Ramos (cell line): ENCODE results near the gene APBA1.
"Not testable (repeated sequence)": the region's sequence is repeated elsewhere in the genome, so short reads cannot be mapped to it uniquely, and the experiment has no call there.

ENCODE experiments used
- in situ Hi-C: fragments of 300-500 bp; cut with MboI; formaldehyde crosslinking; loops from one replicate; pipeline ENCODE4 v1.14.3; 2022; ENCODE audit warnings: low sequenced_read_pairs; ENCODE audit not compliant: unreplicated experiment

Gene APBA1

GRCh38 chr9:69429281-69429680 is 242.9 kb downstream of the APBA1 start:
- in situ Hi-C loops: loop anchor here (25.0 kb wide), 1 partner anchor 483 kb away; no protein-coding TSS in a partner anchor

DNA sequence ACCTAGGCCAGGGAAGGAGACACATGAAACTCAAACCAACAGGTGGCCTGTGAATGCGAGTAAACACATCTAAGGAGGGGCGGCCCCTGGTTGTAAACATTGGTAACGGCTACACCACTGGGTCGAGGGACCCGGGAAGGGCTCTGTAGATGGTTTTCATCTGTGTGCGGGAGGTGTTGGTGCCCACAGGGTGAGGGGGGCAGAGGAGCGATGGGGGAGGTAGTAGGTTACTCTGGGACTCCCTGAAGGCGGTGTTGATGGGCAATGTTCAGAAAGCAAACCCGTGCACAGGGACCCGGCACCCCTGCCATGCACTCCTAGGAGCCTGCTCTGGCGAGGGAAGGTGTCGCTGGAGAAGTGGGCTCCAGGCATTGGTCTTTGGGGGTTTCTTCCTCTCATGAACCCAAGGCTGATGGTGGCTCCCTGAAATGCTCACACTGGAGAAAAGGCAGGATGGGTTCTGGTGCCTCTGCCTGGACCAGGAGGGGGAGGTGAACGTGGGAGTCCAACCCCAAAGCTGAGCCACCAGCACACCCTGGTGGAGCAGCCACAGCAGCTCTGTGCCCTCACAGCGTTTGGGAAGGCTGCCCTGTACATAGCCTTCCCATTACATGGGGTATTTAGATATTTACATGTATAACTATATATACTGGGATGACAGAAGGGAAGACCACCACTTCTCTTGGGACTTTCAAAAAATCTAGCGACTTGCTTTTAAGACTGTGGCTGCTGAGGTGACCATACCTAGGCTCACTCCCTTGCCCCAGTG is 244.0 kb downstream of the APBA1 start:
- in situ Hi-C loops: loop anchor here (25.0 kb wide), 1 partner anchor 484 kb away; no protein-coding TSS in a partner anchor

GRCh38 chr9:69427286-69427685 is 244.9 kb downstream of the APBA1 start:
- in situ Hi-C loops: loop anchor here (25.0 kb wide), 1 partner anchor 485 kb away; no protein-coding TSS in a partner anchor

- in situ Hi-C loops: loop anchor here (25.0 kb wide), 1 partner anchor 487 kb away; no protein-coding TSS in a partner anchor
Observed at GRCh38 chr9:69425136-69425801, 246.9 kb downstream of the APBA1 start.

- in situ Hi-C loops: no loop called here
Observed at GRCh38 chr9:69421908-69422801, 250.0 kb downstream of the APBA1 start.

- in situ Hi-C loops: no loop called here
Observed at GRCh38 chr9:69420611-69421270, 251.4 kb downstream of the APBA1 start.

DNA sequence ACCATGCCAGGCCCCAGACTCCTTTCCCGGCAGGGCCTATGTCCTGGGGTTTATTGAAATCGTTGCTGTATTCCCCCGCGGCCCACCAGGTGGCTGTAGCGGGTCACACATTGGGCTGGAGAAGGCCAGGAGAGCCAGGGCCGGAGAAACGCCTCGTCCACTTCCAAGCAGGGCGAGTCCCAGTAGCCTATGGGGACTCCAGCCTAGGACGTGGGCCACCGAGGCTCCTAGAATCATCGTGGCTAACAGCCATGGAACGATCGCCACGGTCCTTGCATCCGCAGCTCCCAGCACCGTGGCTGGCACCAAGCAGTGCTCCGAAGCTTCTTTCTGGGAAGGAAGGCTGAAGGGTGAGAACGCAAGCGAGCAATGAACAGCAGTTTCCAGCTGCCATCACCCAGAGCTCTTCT is 259.4 kb downstream of the APBA1 start:
- in situ Hi-C loops: no loop called here

GRCh38 chr9:69411931-69412740 is 260.0 kb downstream of the APBA1 start:
- in situ Hi-C loops: no loop called here

DNA sequence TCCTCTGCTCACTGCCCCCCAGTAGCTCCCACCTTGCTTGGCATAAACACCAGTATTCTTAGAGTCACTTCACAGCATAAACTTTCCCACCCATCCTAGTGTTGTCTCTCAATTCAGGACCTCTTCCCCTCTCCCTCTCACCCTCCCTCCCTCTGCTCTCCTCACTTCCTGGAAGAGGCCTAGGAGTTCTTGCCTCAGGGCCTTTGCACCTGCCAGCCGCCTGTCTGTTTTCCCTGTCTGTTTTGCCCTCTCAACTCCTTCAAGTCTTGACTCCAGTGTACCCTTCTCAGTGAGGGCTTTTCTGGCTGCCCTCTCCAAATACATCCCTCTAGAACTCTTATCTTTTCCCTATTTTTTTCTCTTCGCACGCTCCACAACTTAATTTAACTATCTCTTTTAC is 260.9 kb downstream of the APBA1 start:
- in situ Hi-C loops: no loop called here

DNA sequence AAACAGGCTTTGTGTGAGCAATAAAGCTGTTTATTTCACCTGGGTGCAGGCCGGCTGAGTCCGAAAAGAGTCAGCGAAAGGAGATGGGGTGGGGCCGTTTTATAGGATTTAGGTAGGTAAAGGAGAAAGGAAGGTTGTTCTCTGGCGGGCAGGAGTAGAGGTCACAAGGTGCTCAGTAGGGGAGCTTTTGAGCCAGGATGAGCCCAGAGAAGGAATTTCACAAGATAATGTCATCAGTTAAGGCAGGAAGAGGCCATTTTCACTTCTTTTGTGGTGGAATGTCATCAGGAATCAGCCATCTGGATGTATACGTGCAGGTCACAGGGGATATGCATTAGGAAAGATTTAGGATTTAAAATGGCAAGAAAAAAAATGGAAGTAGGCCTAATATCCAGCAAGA is 262.2 kb downstream of the APBA1 start:
- in situ Hi-C loops: not testable (repeated sequence)

- in situ Hi-C loops: no loop called here
Observed at GRCh38 chr9:69400470-69400869, 271.7 kb downstream of the APBA1 start.

DNA sequence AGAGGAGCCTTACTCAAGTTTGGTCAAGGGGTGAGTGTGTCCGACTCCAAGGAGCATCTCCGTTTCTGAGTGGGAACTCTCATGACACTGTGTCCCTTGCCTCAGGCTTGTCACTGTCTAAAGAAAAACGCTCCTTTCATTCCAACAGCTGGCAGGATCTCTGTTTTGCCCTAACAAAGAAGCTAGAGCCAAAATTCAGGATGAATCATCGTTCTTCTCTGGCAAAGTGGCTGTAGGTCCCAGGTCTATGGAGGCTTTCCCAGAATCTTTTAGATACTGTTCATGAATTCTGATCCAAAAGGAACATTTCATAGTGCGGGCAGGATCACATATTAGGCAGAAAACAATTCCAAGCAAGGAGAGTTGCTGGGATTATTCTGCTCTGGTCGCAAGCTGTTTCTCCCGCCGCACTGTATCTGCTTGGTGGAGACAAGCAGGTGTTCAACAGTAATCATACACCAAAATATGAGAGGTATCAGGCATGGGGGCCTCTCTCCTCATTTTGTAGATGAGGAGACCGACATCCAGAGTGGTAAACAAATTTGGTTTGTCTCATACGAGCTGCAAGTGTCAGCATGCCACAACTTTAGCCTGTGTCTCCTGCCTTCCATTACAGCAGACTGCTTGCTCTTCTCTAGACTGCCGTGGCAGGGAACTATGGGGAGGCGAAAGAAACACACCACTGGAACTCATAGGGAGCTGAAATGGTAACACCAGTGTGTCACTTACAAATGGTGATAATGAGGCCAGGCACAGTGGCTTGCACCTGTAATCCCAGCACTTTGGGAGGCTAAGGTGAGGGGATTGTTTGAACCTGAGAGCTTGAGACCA is 274.6 kb downstream of the APBA1 start:
- in situ Hi-C loops: loop anchor here (25.0 kb wide), 1 partner anchor 335 kb away; no protein-coding TSS in a partner anchor

- in situ Hi-C loops: loop anchor here (25.0 kb wide), 1 partner anchor 334 kb away; no protein-coding TSS in a partner anchor
Observed at GRCh38 chr9:69396759-69397158, 275.4 kb downstream of the APBA1 start.

DNA sequence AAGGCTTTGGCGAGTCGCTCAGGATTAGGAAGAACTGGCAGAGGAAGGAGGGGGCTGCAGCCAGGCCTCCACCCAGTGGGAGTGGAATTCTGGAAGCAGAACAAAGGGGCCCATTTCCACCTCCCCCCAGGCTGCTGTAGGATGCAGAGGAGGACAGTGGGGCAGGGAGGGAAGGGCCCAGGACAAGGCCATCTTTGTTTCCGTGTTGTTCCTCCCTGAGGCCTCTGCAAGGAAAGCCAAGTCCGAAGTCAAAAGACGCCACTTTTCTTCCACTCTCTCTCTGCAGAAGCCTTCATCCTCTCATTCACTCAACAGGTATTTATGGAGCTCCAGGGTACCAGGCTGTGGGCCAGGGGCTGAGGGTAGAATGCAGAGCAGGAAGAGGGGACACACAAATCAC is 276.5 kb downstream of the APBA1 start:
- in situ Hi-C loops: loop anchor here (25.0 kb wide), 1 partner anchor 333 kb away; no protein-coding TSS in a partner anchor

GRCh38 chr9:69393425-69393824 is 278.7 kb downstream of the APBA1 start:
- in situ Hi-C loops: loop anchor here (25.0 kb wide), 1 partner anchor 331 kb away; no protein-coding TSS in a partner anchor

DNA sequence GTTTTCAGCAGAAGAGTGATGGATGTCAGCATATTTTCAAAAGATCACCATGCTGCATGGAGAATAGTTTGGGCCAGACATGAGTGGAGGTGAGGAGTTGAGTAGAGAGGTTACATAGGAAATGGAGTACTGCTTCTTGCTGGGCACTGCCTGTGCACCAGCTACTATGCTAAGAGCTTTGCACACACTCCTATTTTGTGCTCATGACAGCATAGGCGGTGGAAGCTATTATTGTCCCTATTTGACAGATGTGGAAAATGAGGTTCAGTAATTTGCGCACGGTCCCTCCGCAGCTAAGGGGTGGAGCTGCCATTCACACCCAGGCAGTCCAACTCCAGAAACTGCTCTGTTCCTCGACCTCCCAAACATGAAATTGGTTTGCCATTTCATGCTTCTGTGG is 279.3 kb downstream of the APBA1 start:
- in situ Hi-C loops: loop anchor here (25.0 kb wide), 1 partner anchor 331 kb away; no protein-coding TSS in a partner anchor

GRCh38 chr9:69391946-69392345 is 280.2 kb downstream of the APBA1 start:
- in situ Hi-C loops: loop anchor here (25.0 kb wide), 1 partner anchor 330 kb away; no protein-coding TSS in a partner anchor

DNA sequence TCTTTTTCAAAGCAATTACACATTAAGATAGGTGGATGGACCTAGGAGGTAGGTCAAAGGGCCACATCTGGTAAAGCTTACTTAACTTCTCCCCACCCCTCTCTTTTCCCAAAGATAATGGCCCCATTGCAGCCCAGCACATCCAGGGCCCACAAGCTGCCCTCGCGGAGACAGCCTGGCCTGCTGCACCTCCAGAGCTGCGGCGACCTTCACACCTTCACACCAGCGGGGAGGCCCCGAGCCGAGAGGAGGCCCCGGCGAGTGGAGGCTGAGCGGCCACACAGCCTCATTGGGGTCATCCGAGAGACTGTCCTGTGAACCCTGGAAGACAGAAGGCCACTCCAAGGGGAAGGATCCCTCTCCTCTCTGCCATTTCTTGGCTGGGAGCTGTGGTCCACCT is 280.7 kb downstream of the APBA1 start:
- in situ Hi-C loops: loop anchor here (25.0 kb wide), 1 partner anchor 329 kb away; no protein-coding TSS in a partner anchor
